ENCODE measurements around the gene CNTNAP1. TPM values are rescaled to one million over a fixed set of nuclear protein-coding genes. Genes with fewer than 3 reads are reported as not detected.

CNTNAP1 gene
- total RNA-seq, 1 donor from 2014 or later: 15.1 TPM

GRCh38 chr17:42651392-42651791 lies 30.9 kb upstream of the CNTNAP1 start:
- no peak overlapping the region for H3K4me3 Mint-ChIP-seq
- peaks cover 5% of the 10 kb centered on the region for H3K27me3 Mint-ChIP-seq (ENCODE audit: insufficient read depth, low read depth)
- H4K20me1 ChIP-seq (ENCODE audit: low read depth): no peaks in the 10 kb centered on the region
- H3K9me3 Mint-ChIP-seq: peaks cover 2% of the 10 kb centered on the region
- H3K36me3 ChIP-seq: no peaks in the 10 kb centered on the region
- H3K9me3 ChIP-seq (ENCODE audit: low read depth): no peaks in the 10 kb centered on the region
- H3F3A ChIP-seq (ENCODE audit: low read depth): peaks cover 14% of the 10 kb centered on the region
- H3K4me1 ChIP-seq: peaks cover 10% of the 10 kb centered on the region
- no peak overlapping the region for H2AFZ ChIP-seq (replicated peaks)
- no peak for DNase-seq (ENCODE audit: low spot score)
- H3K79me2 ChIP-seq (ENCODE audit: low read depth): no peaks in the 10 kb centered on the region
- no peaks in the 10 kb centered on the region for H3K36me3 Mint-ChIP-seq
- H3K4me1 Mint-ChIP-seq: peaks cover 6% of the 10 kb centered on the region
- no peak for TF ChIP-seq EZH2phosphoT487 (IDR thresholded peaks at IDR 0.05)
- TF ChIP-seq, protein P1, sequence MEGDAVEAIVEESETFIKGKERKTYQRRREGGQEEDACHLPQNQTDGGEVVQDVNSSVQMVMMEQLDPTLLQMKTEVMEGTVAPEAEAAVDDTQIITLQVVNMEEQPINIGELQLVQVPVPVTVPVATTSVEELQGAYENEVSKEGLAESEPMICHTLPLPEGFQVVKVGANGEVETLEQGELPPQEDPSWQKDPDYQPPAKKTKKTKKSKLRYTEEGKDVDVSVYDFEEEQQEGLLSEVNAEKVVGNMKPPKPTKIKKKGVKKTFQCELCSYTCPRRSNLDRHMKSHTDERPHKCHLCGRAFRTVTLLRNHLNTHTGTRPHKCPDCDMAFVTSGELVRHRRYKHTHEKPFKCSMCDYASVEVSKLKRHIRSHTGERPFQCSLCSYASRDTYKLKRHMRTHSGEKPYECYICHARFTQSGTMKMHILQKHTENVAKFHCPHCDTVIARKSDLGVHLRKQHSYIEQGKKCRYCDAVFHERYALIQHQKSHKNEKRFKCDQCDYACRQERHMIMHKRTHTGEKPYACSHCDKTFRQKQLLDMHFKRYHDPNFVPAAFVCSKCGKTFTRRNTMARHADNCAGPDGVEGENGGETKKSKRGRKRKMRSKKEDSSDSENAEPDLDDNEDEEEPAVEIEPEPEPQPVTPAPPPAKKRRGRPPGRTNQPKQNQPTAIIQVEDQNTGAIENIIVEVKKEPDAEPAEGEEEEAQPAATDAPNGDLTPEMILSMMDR (IDR thresholded peaks at IDR 0.05): no peak
- no peak for TF ChIP-seq EZH2 (IDR thresholded peaks at IDR 0.05)
- H3K27ac ChIP-seq: no peak overlapping the region
- no peak overlapping the region for H3K9ac ChIP-seq
- no peak overlapping the region for H3K27ac Mint-ChIP-seq
- H3K27me3 ChIP-seq: no peaks in the 10 kb centered on the region
- no peak overlapping the region for H3K4me3 ChIP-seq
- no peak overlapping the region for H3K4me2 ChIP-seq

- Mint-ChIP-seq H3K27me3 (ENCODE audit: insufficient read depth, low read depth) (peaks cover 2% of the 10 kb centered on the region), H3K4me3 (peak overlapping the region; percentile 6), H3K27ac (no peak overlapping the region), H3K4me1 (peaks cover 9% of the 10 kb centered on the region), H3K9me3 (peaks cover 2% of the 10 kb centered on the region), H3K36me3 (peaks cover 3% of the 10 kb centered on the region)
- H4K20me1 ChIP-seq (ENCODE audit: low read depth): no peaks in the 10 kb centered on the region
- no peaks in the 10 kb centered on the region for H3K27me3 ChIP-seq
- H3K4me3 ChIP-seq: peak overlapping the region; percentile 36
- H3K4me2 ChIP-seq: peak overlapping the region; percentile 51
- H3F3A ChIP-seq (ENCODE audit: low read depth): peaks cover 14% of the 10 kb centered on the region
- no peaks in the 10 kb centered on the region for H3K36me3 ChIP-seq
- no peak overlapping the region for H3K27ac ChIP-seq
- H3K4me1 ChIP-seq: peaks cover 10% of the 10 kb centered on the region
- H2AFZ ChIP-seq (replicated peaks): peak overlapping the region; percentile 98
- DNase-seq (ENCODE audit: low spot score): peak; percentile 59
- H3K9ac ChIP-seq: no peak overlapping the region
- no peaks in the 10 kb centered on the region for H3K9me3 ChIP-seq (ENCODE audit: low read depth)
- TF ChIP-seq EZH2phosphoT487 (IDR thresholded peaks at IDR 0.05) (no peak), EZH2 (IDR thresholded peaks at IDR 0.05) (no peak)
- TF ChIP-seq, protein P1 (IDR thresholded peaks at IDR 0.05): no peak
- no peaks in the 10 kb centered on the region for H3K79me2 ChIP-seq (ENCODE audit: low read depth)
These were observed 28.9 kb upstream of the CNTNAP1 start for GRCh38 chr17:42653179-42654124.

DNA sequence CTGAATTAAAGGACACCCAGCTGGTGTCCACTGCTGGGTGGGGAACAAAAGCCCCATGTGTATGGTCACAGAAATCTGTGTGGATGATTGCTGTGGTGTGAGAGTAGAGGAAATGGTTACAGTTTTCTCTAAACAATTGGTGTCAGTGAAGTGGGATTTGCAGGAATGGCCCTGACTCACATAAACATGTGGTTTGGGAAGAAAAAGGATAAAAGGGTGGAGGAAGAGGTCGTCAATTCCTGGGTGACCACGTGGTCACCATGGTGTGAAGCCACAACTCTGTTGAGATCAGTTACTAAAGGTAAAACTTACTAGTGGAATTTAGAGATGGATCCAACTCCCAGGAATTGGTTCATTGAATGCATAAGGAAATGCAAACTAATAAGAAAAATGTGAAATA lies 26.8 kb upstream of the CNTNAP1 start:
- TF ChIP-seq EZH2 (IDR thresholded peaks at IDR 0.05) (no peak), EZH2phosphoT487 (IDR thresholded peaks at IDR 0.05) (no peak)
- TF ChIP-seq, protein P1 (IDR thresholded peaks at IDR 0.05): no peak
- Mint-ChIP-seq H3K27ac (no peak overlapping the region), H3K4me3 (no peak overlapping the region), H3K9me3 (peaks cover 2% of the 10 kb centered on the region), H3K36me3 (peaks cover 3% of the 10 kb centered on the region), H3K4me1 (peaks cover 19% of the 10 kb centered on the region), H3K27me3 (ENCODE audit: insufficient read depth, low read depth) (peaks cover 2% of the 10 kb centered on the region)
- Histone ChIP-seq H3K9me3 (ENCODE audit: low read depth) (no peaks in the 10 kb centered on the region), H3K9ac (no peak overlapping the region), H3K4me1 (peaks cover 14% of the 10 kb centered on the region), H3K36me3 (no peaks in the 10 kb centered on the region), H3K4me2 (no peak overlapping the region), H2AFZ (replicated peaks) (no peak overlapping the region), H3K79me2 (ENCODE audit: low read depth) (no peaks in the 10 kb centered on the region), H4K20me1 (ENCODE audit: low read depth) (peaks cover 4% of the 10 kb centered on the region), H3K27ac (no peak overlapping the region), H3K27me3 (no peaks in the 10 kb centered on the region), H3F3A (ENCODE audit: low read depth) (peaks cover 18% of the 10 kb centered on the region), H3K4me3 (no peak overlapping the region)
- no peak for DNase-seq (ENCODE audit: low spot score)
